HEK293T (cell line): ENCODE results near the gene LMX1A.

Experiments
- CTCF ChIA-PET: fragments of 350-600 bp; formaldehyde crosslinking; extraction: SDS; loops from one replicate; lab custom pipeline; 2021; ENCODE audit warnings: antibody characterized with exemption, inconsistent platforms; lab: Yijun Ruan, JAX
- POLR2A ChIA-PET: fragments of 350-600 bp; formaldehyde crosslinking; extraction: SDS; loops from one replicate; lab custom pipeline; 2020; ENCODE audit warnings: antibody characterized with exemption, inconsistent platforms; lab: Yijun Ruan, JAX
- DNase-seq: peaks from one replicate; pipeline ENCODE4 v3.0.0; 2012; ENCODE audit warnings: mixed read lengths; ENCODE audit errors: extremely low spot score
- ARNT ChIP-seq: fragments of 450-650 bp; IDR thresholded peaks from 2 replicates; pipeline ENCODE4 v1.6.1; 2017; ENCODE audit warnings: mild to moderate bottlenecking
- BHLHE40 ChIP-seq: fragments of 450-650 bp; IDR thresholded peaks from 2 replicates; pipeline ENCODE4 v1.6.1; 2016; ENCODE audit warnings: mild to moderate bottlenecking, moderate library complexity, borderline replicate concordance
- CTBP1 ChIP-seq: fragments of 450-650 bp; IDR thresholded peaks from 2 replicates; pipeline ENCODE4 v1.6.1; 2016; ENCODE audit warnings: borderline replicate concordance
- ELF4 ChIP-seq: fragments of 450-650 bp; IDR thresholded peaks from 2 replicates; pipeline ENCODE4 v1.6.1; 2017; ENCODE audit warnings: antibody characterized with exemption
- FOXA1 ChIP-seq: fragments of 450-650 bp; IDR thresholded peaks from 2 replicates; pipeline ENCODE4 v1.6.1; 2016; ENCODE audit warnings: mild to moderate bottlenecking
- FOXK2 ChIP-seq: fragments of 450-650 bp; IDR thresholded peaks from 2 replicates; pipeline ENCODE4 v1.6.1; 2016; ENCODE audit warnings: mild to moderate bottlenecking
- FOXM1 ChIP-seq: fragments of 450-650 bp; IDR thresholded peaks from 2 replicates; pipeline ENCODE4 v1.6.1; 2017; ENCODE audit warnings: mild to moderate bottlenecking, borderline replicate concordance
- HDGF ChIP-seq: fragments of 450-650 bp; IDR thresholded peaks from 2 replicates; pipeline ENCODE4 v1.6.1; 2017; ENCODE audit warnings: antibody characterized with exemption, borderline replicate concordance
- L3MBTL2 ChIP-seq: fragments of 450-650 bp; conservative IDR thresholded peaks from 2 replicates; pipeline ENCODE4 v1.6.1; 2016; ENCODE audit warnings: mild to moderate bottlenecking
- LEF1 ChIP-seq: fragments of 450-650 bp; IDR thresholded peaks from 2 replicates; pipeline ENCODE4 v1.6.1; 2017; ENCODE audit warnings: mild to moderate bottlenecking, borderline replicate concordance
- NFRKB ChIP-seq: fragments of 450-650 bp; IDR thresholded peaks from 2 replicates; pipeline ENCODE4 v1.6.1; 2016; ENCODE audit warnings: mild to moderate bottlenecking, moderate library complexity
- SP1 ChIP-seq: fragments of 450-650 bp; IDR thresholded peaks from 2 replicates; pipeline ENCODE4 v1.6.1; 2017
- SUZ12 ChIP-seq: fragments of 450-650 bp; IDR thresholded peaks from 2 replicates; pipeline ENCODE4 v1.6.1; 2016; ENCODE audit warnings: mild to moderate bottlenecking
- TARDBP ChIP-seq: fragments of 450-650 bp; IDR thresholded peaks from 2 replicates; pipeline ENCODE4 v1.6.1; 2016
- ZNF384 ChIP-seq: fragments of 450-650 bp; IDR thresholded peaks from 2 replicates; pipeline ENCODE4 v1.6.1; 2016
- TF ChIP-seq, protein P1 (sequence below): fragments of 450-650 bp; IDR thresholded peaks from 2 replicates; pipeline ENCODE4 v1.6.1; 2016

Gene LMX1A

GRCh38 chr1:165342168-165342567 lies 14.3 kb downstream of the LMX1A start:
- ChIA-PET POLR2A (no interaction called here), CTCF (interaction anchor here (1.5 kb wide), 1 partner anchor 26 kb away, joined by 4 read pairs; no protein-coding TSS in a partner anchor)
- no peak for DNase-seq
- TF ChIP-seq L3MBTL2 (no peak), FOXK2 (no peak), BHLHE40 (no peak), ELF4 (no peak), TARDBP (no peak)
- TF ChIP-seq, protein P1, sequence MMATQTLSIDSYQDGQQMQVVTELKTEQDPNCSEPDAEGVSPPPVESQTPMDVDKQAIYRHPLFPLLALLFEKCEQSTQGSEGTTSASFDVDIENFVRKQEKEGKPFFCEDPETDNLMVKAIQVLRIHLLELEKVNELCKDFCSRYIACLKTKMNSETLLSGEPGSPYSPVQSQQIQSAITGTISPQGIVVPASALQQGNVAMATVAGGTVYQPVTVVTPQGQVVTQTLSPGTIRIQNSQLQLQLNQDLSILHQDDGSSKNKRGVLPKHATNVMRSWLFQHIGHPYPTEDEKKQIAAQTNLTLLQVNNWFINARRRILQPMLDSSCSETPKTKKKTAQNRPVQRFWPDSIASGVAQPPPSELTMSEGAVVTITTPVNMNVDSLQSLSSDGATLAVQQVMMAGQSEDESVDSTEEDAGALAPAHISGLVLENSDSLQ = no peak

GRCh38 chr1:165339164-165339563 lies 17.4 kb downstream of the LMX1A start:
- TF ChIP-seq, protein P1 = no peak
- TF ChIP-seq BHLHE40 (no peak), FOXK2 (no peak), ARNT (no peak), FOXA1 (no peak), SUZ12 (no peak), SP1 (no peak), FOXM1 (no peak), HDGF (no peak), TARDBP (no peak), L3MBTL2 (no peak), LEF1 (no peak), ELF4 (no peak)
- ChIA-PET POLR2A (no interaction called here), CTCF (interaction anchor here (0.7 kb wide), 1 partner anchor 204 kb away, joined by 3 read pairs; no protein-coding TSS in a partner anchor)
- DNase-seq = no peak

GRCh38 chr1:165330483-165330882 lies 26.0 kb downstream of the LMX1A start:
- ChIA-PET CTCF (no interaction called here), POLR2A (no interaction called here)
- TF ChIP-seq TARDBP = no peak
- no peak for TF ChIP-seq NFRKB
- TF ChIP-seq, protein P1 = no peak
- TF ChIP-seq FOXM1 = no peak
- no peak for TF ChIP-seq FOXK2
- no peak for TF ChIP-seq FOXA1
- TF ChIP-seq HDGF = no peak
- TF ChIP-seq ELF4 = no peak
- TF ChIP-seq SP1 = no peak
- no peak for TF ChIP-seq LEF1
- no peak for TF ChIP-seq BHLHE40
- no peak for TF ChIP-seq ZNF384
- no peak for DNase-seq

GRCh38 chr1:165329104-165329503 lies 27.4 kb downstream of the LMX1A start:
- TF ChIP-seq TARDBP (no peak), SUZ12 (no peak), NFRKB (no peak), FOXM1 (no peak), LEF1 (no peak), HDGF (no peak), FOXA1 (no peak), ARNT (no peak), SP1 (no peak), CTBP1 (no peak), L3MBTL2 (no peak), FOXK2 (no peak), BHLHE40 (no peak), ZNF384 (no peak), ELF4 (no peak)
- TF ChIP-seq, protein P1 = no peak
- ChIA-PET POLR2A (no interaction called here), CTCF (no interaction called here)
- no peak for DNase-seq

DNA sequence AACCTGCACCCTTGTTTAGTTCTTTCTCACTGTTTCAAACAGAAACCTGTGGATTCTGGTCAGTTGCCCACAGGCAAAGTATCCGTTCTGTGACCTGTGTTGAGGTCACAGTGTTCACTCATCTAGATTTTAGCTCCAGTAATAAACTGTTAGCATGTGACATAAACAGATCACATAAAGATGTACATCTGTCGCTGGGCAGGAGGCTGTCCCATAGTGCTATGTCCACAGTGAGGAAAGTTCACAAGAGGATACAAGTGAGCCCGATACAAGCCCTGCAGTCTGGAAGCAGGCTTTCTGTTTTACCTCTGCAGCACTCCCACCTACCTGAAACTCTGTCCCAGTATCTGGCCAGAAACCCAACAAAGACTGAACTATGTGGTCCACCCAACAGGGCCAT lies 28.4 kb downstream of the LMX1A start:
- no peak for DNase-seq

More for the DNA sequence above, 28.4 kb downstream of the LMX1A start:
- ChIA-PET POLR2A (no interaction called here), CTCF (no interaction called here)
- TF ChIP-seq TARDBP = no peak
- no peak for TF ChIP-seq SP1
- no peak for TF ChIP-seq LEF1
- no peak for TF ChIP-seq L3MBTL2
- TF ChIP-seq SUZ12 = no peak
- TF ChIP-seq, protein P1 = no peak
- no peak for TF ChIP-seq ARNT
- no peak for TF ChIP-seq FOXA1
- TF ChIP-seq FOXK2 = no peak
- no peak for TF ChIP-seq NFRKB
- TF ChIP-seq CTBP1 = no peak
- TF ChIP-seq ELF4 = no peak
- no peak for TF ChIP-seq FOXM1
- no peak for TF ChIP-seq HDGF
- TF ChIP-seq BHLHE40 = no peak
- TF ChIP-seq ZNF384 = no peak
